ENCODE measurements around the gene CCND2.

GRCh38 chr12:4282892-4283511 lies 9.4 kb downstream of the CCND2 start:
- TF ChIP-seq CTCF (IDR thresholded peaks at IDR 0.05; ENCODE audit: low read depth, low read length) (no peak; the same call in none of the 2 replicates), EZH2phosphoT487 (IDR thresholded peaks at IDR 0.05; ENCODE audit: low read depth) (no peak)

Measured in OCI-LY3 (cell line).